Adrenal gland (tissue), 5 donors: ENCODE results near the gene DNAH11.
"Not testable (repeated sequence)": the region's sequence is repeated elsewhere in the genome, so short reads cannot be mapped to it uniquely, and the experiment has no call there.

Source experiments
- CTCF ChIP-seq, 6 experiments: fragments of 450-650 bp in 4 of 6; fragments of 200-600 bp in 2 of 6; sonication (generic) in 1 of 6; IDR thresholded peaks; 1 replicate in 5 of 6; 2 replicates in 1 of 6; pipeline versions ENCODE4 v1.5.1 to v1.8.0; 2016 to 2021; ENCODE audit warnings: antibody characterized with exemption in 6 of 6, mild to moderate bottlenecking in 2 of 6, moderate library complexity in 1 of 6
- POLR2A ChIP-seq, 2 donors: fragments of 450-650 bp; IDR thresholded peaks; one replicate each; pipeline ENCODE4 v1.6.1; 2017; ENCODE audit warnings: antibody characterized with exemption in 2 of 2, mild to moderate bottlenecking in 2 of 2, moderate library complexity in 1 of 2
- donor health status: DM: no; HTN: no; CAD: no.

- not testable (repeated sequence) for TF ChIP-seq CTCF, POLR2A (IDR thresholded peaks at IDR 0.05)
Measured at GRCh38 chr7:21536445-21537118, 6.3 kb upstream of the DNAH11 start.
